Neural progenitor cell (in vitro differentiated cells): Measurements from ENCODE around the gene CYSTM1.

Experiments used
- EZH2 ChIP-seq: fragments of 200-600 bp; sonication (generic); IDR thresholded peaks from 2 replicates; pipeline ENCODE4 v1.6.1; 2017; ENCODE audit warnings: antibody characterized with exemption, mild to moderate bottlenecking, moderate library complexity
- EZH2phosphoT487 ChIP-seq: fragments of 200-600 bp; sonication (generic); IDR thresholded peaks from 2 replicates; pipeline ENCODE4 v1.6.1; 2017; ENCODE audit warnings: antibody characterized with exemption
- TF ChIP-seq, protein P1 (sequence below): fragments of 200-600 bp; sonication (generic); IDR thresholded peaks from 2 replicates; pipeline ENCODE4 v1.5.1; 2017; ENCODE audit warnings: antibody characterized with exemption, mild to moderate bottlenecking

DNA sequence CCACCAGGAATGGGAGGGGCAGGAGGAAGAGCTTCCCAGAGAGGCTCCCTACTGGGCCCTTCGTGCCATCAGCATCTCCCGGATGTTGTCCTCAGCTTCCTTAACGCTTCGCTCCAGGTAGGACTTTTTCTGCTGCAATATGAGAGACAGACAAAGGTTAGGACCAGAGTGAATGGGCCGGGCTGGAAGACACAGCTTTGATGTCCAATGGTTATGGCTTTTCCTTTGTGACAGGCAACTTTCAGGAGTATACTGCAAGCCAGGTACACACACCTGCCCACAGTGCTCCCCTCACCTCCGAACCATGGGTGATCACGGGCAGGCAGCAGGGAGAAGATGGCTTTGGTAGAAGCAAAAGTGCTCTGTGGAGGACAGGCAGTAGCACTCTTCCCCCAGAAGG, 70.9 kb downstream of the CYSTM1 start:
- TF ChIP-seq, protein P1, sequence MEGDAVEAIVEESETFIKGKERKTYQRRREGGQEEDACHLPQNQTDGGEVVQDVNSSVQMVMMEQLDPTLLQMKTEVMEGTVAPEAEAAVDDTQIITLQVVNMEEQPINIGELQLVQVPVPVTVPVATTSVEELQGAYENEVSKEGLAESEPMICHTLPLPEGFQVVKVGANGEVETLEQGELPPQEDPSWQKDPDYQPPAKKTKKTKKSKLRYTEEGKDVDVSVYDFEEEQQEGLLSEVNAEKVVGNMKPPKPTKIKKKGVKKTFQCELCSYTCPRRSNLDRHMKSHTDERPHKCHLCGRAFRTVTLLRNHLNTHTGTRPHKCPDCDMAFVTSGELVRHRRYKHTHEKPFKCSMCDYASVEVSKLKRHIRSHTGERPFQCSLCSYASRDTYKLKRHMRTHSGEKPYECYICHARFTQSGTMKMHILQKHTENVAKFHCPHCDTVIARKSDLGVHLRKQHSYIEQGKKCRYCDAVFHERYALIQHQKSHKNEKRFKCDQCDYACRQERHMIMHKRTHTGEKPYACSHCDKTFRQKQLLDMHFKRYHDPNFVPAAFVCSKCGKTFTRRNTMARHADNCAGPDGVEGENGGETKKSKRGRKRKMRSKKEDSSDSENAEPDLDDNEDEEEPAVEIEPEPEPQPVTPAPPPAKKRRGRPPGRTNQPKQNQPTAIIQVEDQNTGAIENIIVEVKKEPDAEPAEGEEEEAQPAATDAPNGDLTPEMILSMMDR: no peak
- TF ChIP-seq EZH2 (no peak), EZH2phosphoT487 (no peak)
